ENCODE data around the gene ZFR2. TPM values are rescaled to one million over a fixed set of nuclear protein-coding genes. Genes with fewer than 3 reads are reported as not detected.

ZFR2 gene
- total and polyA plus RNA-seq, 2 of the 8 experiments (the other 6 are each of a cell fraction or from before 2014, with no cell fraction given), result 14.5 to 28.4 TPM

DNA sequence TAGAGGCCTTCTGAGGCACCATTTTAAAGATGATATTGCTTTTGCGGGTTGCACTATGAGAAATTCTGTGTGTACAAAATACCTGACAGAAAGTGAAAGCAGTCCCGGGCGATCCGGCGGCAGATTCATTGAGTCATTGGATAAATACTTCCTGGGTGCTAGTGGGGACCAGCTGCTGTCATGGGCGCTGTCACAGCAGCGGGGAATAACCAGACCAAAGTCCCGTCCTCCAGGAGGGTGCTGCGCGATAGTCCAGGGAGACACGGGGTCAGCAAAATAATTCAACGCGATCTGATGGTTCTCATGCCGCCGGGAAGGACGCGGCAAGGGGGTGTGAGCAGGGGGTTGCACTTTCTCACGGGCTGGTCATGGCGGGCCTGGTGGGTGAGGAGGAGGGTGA, 13.5 kb downstream of the ZFR2 start (continued):
- TF ChIP-seq E2F6 (IDR thresholded peaks at IDR 0.05), result no peak
- TF ChIP-seq ATF3 (IDR thresholded peaks at IDR 0.05; ENCODE audit: insufficient read depth, low read depth, low read length), result no peak
- no peak for TF ChIP-seq MAX (IDR thresholded peaks at IDR 0.05)

All from H1 (cell line).